ENCODE data around the gene IGF2. TPM values are rescaled to one million over a fixed set of nuclear protein-coding genes. Genes with fewer than 3 reads are reported as not detected.
"Not testable (repeated sequence)": the region's sequence is repeated elsewhere in the genome, so short reads cannot be mapped to it uniquely, and the experiment has no call there.

IGF2 gene, protein sequence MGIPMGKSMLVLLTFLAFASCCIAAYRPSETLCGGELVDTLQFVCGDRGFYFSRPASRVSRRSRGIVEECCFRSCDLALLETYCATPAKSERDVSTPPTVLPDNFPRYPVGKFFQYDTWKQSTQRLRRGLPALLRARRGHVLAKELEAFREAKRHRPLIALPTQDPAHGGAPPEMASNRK
- total RNA-seq: under 1 TPM in 1 of 2 experiments, not detected in 1; 0.91 TPM

GRCh38 chr11:2139123-2139521, at the start of gene IGF2:
Gene IGF2 (minus strand): TSS chr11:2139389. CDS start chr11:2135523, 3,866 bp downstream.
- Mint-ChIP-seq H3K36me3 (no peaks in the 10 kb centered on the region), H3K4me3 (no peak within 1 kb of the TSS), H3K27me3 (peaks cover 70% of the 10 kb centered on the region), H3K9me3 (ENCODE audit: low read depth) (no peaks in the 10 kb centered on the region), H3K27ac (no peak within 1 kb of the TSS), H3K4me1 (peaks cover 14% of the 10 kb centered on the region)
- DNase-seq (no peak), ATAC-seq (no peak)
- CTCF ChIA-PET: no interaction called here

DNA sequence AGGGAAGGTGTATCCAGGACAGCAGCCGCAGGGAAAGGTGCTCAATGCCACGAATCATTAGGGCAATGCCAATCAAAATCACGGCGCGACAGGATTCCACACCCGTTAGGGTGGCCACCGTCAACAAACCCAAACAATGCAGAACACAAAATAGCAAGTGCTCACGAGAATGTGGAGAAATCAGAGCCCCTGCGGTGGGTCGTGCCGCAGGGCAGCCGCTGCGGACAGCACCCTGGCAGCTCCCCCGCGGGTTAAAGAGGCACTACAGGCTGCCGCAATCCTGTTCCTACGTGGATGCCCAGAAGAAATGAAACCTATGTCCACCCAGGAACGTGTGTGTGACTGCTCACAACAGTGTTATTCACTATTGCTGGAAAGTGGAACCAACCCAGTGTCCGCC, 49.6 kb upstream of the IGF2 start:
- H3K4me3 Mint-ChIP-seq: no peak overlapping the region
- H3K4me1 Mint-ChIP-seq: no peaks in the 10 kb centered on the region
- no peaks in the 10 kb centered on the region for H3K9me3 Mint-ChIP-seq (ENCODE audit: low read depth)
- ATAC-seq (no peak), DNase-seq (no peak)
- CTCF ChIA-PET: no interaction called here
- H3K27me3 Mint-ChIP-seq: peaks cover 6% of the 10 kb centered on the region
- H3K36me3 Mint-ChIP-seq: no peaks in the 10 kb centered on the region
- H3K27ac Mint-ChIP-seq: no peak overlapping the region

GRCh38 chr11:2187280-2187707, 48.1 kb upstream of the IGF2 start:
- DNase-seq: no peak
- CTCF ChIA-PET: interaction anchor here (0.8 to 2.4 kb wide), 5 partner anchors 8 to 233 kb away, joined by 4 to 17 read pairs (median 9); partner anchors contain the start of genes C11orf21 and TSPAN32
- H3K9me3 Mint-ChIP-seq (ENCODE audit: low read depth): no peaks in the 10 kb centered on the region
- H3K4me3 Mint-ChIP-seq: no peak overlapping the region
- no peak overlapping the region for H3K27ac Mint-ChIP-seq
- H3K36me3 Mint-ChIP-seq: no peaks in the 10 kb centered on the region
- no peak for ATAC-seq
- no peaks in the 10 kb centered on the region for H3K4me1 Mint-ChIP-seq
- peaks cover 6% of the 10 kb centered on the region for H3K27me3 Mint-ChIP-seq

- DNase-seq (peak; percentile 60), ATAC-seq (peak; percentile 77)
- H3K27ac Mint-ChIP-seq: no peak overlapping the region
- H3K4me1 Mint-ChIP-seq: no peaks in the 10 kb centered on the region
- H3K36me3 Mint-ChIP-seq: no peaks in the 10 kb centered on the region
- H3K27me3 Mint-ChIP-seq: peaks cover 6% of the 10 kb centered on the region
- no peaks in the 10 kb centered on the region for H3K9me3 Mint-ChIP-seq (ENCODE audit: low read depth)
- H3K4me3 Mint-ChIP-seq: no peak overlapping the region
- CTCF ChIA-PET: interaction anchor here (0.6 to 2.4 kb wide), 8 partner anchors 8 to 233 kb away, joined by 3 to 17 read pairs (median 6); partner anchors contain the start of genes C11orf21 and TSPAN32
Measured at GRCh38 chr11:2186669-2187279, 47.6 kb upstream of the IGF2 start.

DNA sequence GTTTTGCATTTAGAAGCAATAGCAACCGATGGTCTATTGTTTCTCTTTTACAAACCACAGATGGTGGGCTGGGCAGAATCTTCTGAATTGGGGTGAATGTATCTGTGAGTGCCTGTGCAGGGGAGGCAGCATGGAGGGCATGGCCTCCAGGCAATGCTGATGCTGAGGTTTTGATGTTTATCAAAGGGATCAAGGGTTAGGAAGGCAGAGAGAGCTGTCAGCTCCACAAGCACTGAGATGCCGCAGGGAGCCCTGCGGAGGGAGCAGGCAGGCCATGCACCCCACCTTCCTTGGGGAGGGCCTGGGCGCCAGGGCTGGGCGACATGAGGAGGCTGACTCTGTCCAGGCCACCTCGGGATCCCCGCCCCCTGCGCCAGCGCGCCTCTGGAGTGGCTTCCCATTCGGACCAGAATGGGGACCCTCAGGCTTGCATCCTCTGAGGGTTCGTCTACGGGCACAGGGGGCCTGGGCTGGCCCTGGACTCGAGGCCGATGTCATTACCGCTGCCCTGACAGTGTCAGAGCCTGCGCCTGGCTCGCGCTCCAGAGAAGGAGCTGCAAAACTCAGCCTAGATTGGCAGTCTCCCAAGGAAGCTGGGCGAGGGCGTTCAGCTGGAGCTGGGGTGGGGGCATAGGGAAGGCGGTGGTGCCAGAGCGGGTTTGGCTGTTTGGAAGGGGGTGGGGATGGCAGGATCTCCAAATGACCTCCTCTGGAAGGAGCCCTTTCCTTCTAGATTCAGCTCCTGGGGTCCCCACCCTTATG, 46.3 kb upstream of the IGF2 start:
- CTCF ChIA-PET: interaction anchor here (1.1 to 2.4 kb wide), 6 partner anchors 10 to 235 kb away, joined by 3 to 17 read pairs (median 8); no protein-coding TSS in a partner anchor
- Mint-ChIP-seq H3K4me3 (no peak overlapping the region), H3K4me1 (no peaks in the 10 kb centered on the region), H3K36me3 (no peaks in the 10 kb centered on the region), H3K27ac (no peak overlapping the region), H3K27me3 (peaks cover 3% of the 10 kb centered on the region), H3K9me3 (ENCODE audit: low read depth) (no peaks in the 10 kb centered on the region)
- DNase-seq (no peak), ATAC-seq (no peak)

GRCh38 chr11:2182692-2183474, 43.7 kb upstream of the IGF2 start:
- H3K4me1 Mint-ChIP-seq: no peaks in the 10 kb centered on the region
- H3K4me3 Mint-ChIP-seq: no peak overlapping the region
- peaks cover 3% of the 10 kb centered on the region for H3K27me3 Mint-ChIP-seq
- no peak for ATAC-seq
- H3K27ac Mint-ChIP-seq: no peak overlapping the region
- DNase-seq: no peak
- CTCF ChIA-PET: interaction anchor here (0.7 kb wide), 1 partner anchor 13 kb away, joined by 3 read pairs; no protein-coding TSS in a partner anchor
- H3K9me3 Mint-ChIP-seq (ENCODE audit: low read depth): no peaks in the 10 kb centered on the region
- no peaks in the 10 kb centered on the region for H3K36me3 Mint-ChIP-seq

- Mint-ChIP-seq H3K4me1 (no peaks in the 10 kb centered on the region), H3K4me3 (no peak overlapping the region), H3K27ac (no peak overlapping the region), H3K9me3 (ENCODE audit: low read depth) (no peaks in the 10 kb centered on the region), H3K27me3 (peaks cover 3% of the 10 kb centered on the region), H3K36me3 (no peaks in the 10 kb centered on the region)
- ATAC-seq (no peak), DNase-seq (no peak)
- CTCF ChIA-PET: no interaction called here
Measured at GRCh38 chr11:2182075-2182474, 42.9 kb upstream of the IGF2 start.

GRCh38 chr11:2180789-2181370, 41.7 kb upstream of the IGF2 start:
- no peak for DNase-seq
- H3K27ac Mint-ChIP-seq: no peak overlapping the region
- H3K4me1 Mint-ChIP-seq: no peaks in the 10 kb centered on the region
- H3K4me3 Mint-ChIP-seq: no peak overlapping the region
- peaks cover 3% of the 10 kb centered on the region for H3K27me3 Mint-ChIP-seq
- ATAC-seq: no peak
- no peaks in the 10 kb centered on the region for H3K36me3 Mint-ChIP-seq
- H3K9me3 Mint-ChIP-seq (ENCODE audit: low read depth): no peaks in the 10 kb centered on the region
- CTCF ChIA-PET: no interaction called here

DNA sequence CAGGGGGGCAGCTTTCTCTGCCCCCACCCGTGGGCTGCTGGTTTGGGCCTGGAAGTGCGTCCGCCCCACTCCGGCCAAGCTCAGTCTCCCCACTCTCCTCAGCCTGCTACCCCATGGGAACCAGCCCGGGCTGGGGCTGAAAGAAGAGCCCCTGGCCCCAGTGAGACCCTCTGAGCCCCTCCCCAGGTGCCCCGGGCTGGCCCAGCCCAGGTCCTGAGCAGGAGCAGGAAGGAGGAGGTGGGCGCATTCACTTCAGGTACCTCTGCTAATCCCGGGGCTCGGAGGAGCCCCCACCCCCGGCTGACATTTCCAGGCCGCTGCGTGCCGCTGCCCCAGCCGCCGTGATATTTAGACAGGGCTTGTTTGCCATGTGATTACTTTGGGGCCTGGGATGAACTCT, 41.2 kb upstream of the IGF2 start:
- ATAC-seq (no peak), DNase-seq (no peak)
- Mint-ChIP-seq H3K9me3 (ENCODE audit: low read depth) (no peaks in the 10 kb centered on the region), H3K27ac (no peak overlapping the region), H3K4me3 (no peak overlapping the region), H3K4me1 (no peaks in the 10 kb centered on the region), H3K27me3 (peaks cover 3% of the 10 kb centered on the region), H3K36me3 (no peaks in the 10 kb centered on the region)
- CTCF ChIA-PET: no interaction called here

- Mint-ChIP-seq H3K4me1 (no peaks in the 10 kb centered on the region), H3K4me3 (no peak overlapping the region), H3K36me3 (no peaks in the 10 kb centered on the region), H3K27me3 (no peaks in the 10 kb centered on the region), H3K9me3 (ENCODE audit: low read depth) (no peaks in the 10 kb centered on the region), H3K27ac (no peak overlapping the region)
- DNase-seq (no peak), ATAC-seq (no peak)
- CTCF ChIA-PET: no interaction called here
Measured at GRCh38 chr11:2179516-2179915, 40.3 kb upstream of the IGF2 start.

DNA sequence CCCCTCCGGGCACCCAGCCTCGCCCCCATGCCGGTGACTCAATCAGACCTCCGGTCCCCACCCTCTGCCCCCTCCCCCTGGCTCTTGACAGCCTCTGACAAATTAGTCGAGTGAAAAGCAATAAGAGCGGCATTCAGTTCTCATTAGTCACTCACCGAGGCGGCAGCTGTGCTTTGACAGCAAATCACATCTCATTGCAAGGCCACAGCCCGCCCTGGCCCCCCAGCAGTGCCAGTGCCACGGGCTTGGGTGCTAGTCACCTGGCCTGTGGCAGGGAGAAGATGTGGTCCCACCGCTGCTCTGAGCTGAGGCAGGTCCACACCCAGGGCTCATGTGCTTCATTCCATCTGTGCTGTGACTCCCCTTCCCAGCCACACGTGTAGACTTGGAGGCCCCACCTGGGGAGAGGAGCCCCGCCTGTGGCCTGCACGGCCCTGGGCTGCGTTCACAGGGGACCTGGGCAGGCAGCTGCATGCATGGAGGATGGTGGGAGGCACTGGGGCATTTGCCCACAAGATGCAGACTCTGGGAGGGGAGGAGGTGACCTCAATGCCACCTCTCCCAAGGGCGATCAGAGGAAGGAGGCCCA, 39.8 kb upstream of the IGF2 start:
- Mint-ChIP-seq H3K36me3 (no peaks in the 10 kb centered on the region), H3K4me1 (no peaks in the 10 kb centered on the region), H3K27ac (no peak overlapping the region), H3K27me3 (no peaks in the 10 kb centered on the region), H3K4me3 (no peak overlapping the region), H3K9me3 (ENCODE audit: low read depth) (no peaks in the 10 kb centered on the region)
- DNase-seq (no peak), ATAC-seq (no peak)
- CTCF ChIA-PET: no interaction called here

DNA sequence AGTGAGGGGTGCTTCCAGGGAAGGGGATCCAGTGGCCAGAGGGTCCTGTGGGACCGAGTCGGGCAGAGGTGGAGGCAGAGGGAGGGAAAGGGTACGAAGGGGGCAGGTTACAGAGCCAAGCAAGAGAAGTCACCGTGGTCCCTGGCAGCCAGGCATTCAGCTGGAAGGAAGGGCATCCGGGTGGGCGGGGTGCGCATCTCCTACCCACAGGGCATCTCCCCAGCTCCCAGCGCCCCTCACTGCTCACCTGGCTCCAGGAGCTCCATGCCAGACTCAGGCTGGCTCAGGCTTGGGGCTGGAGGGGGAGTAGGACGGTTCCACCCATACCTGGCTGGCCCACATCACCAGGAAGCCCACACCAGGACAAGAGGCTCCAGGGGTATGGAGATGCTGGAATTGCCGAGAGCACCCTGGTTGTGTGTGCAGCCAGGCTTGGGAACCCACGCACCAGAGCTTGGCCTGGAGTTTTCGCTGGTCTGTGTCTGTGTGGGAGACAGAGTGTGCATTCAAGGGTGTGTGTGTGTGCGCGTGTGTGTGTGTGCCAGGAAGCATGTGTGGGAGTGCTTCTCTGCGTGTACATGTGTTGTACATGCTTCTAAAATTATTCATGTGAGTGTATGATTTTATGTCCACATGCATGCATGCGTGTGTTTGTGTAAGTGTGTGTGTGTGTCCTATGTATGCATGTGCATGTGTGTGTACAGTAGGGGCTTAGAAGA, 39.0 kb upstream of the IGF2 start:
- ATAC-seq; H3K9me3 Mint-ChIP-seq (ENCODE audit: low read depth); H3K36me3 Mint-ChIP-seq; H3K27ac Mint-ChIP-seq; CTCF ChIA-PET; H3K4me1 Mint-ChIP-seq; DNase-seq; H3K27me3 Mint-ChIP-seq; H3K4me3 Mint-ChIP-seq: not testable (repeated sequence)

Measured in activated CD8-positive, alpha-beta memory T cell treated with anti-CD3 and anti-CD28 coated beads, Interleukin-2, amount 10 ng/mL, durations not matched to agents 7 days and 5 days (primary cell).